Right renal pelvis (tissue), 4 donors: Measurements from ENCODE around the gene CHST10. TPM values are rescaled to one million over a fixed set of nuclear protein-coding genes. Genes with fewer than 3 reads are reported as not detected.
"Not testable (repeated sequence)": the region's sequence is repeated elsewhere in the genome, so short reads cannot be mapped to it uniquely, and the experiment has no call there.

Experiments
- DNase-seq, 4 donors: peaks; one replicate each; pipeline ENCODE4 v3.0.0-alpha.2; 2013; ENCODE audit warnings: low read depth in 4 of 4, low spot score in 3 of 4, missing footprints in 1 of 4
- polyA plus RNA-seq, 4 donors: library from polyadenylated mRNA; unstranded; fragments of 120-200 nt; gene quantifications; one replicate each; pipeline ENCODE4 v1.2.1, GENCODE V29; 2013; ENCODE audit not compliant: insufficient read length in 4 of 4

CHST10 gene, protein sequence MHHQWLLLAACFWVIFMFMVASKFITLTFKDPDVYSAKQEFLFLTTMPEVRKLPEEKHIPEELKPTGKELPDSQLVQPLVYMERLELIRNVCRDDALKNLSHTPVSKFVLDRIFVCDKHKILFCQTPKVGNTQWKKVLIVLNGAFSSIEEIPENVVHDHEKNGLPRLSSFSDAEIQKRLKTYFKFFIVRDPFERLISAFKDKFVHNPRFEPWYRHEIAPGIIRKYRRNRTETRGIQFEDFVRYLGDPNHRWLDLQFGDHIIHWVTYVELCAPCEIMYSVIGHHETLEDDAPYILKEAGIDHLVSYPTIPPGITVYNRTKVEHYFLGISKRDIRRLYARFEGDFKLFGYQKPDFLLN
- 10 to 100 TPM; 21.4 to 23.8 (median 22.6) TPM for polyA plus RNA-seq

DNA sequence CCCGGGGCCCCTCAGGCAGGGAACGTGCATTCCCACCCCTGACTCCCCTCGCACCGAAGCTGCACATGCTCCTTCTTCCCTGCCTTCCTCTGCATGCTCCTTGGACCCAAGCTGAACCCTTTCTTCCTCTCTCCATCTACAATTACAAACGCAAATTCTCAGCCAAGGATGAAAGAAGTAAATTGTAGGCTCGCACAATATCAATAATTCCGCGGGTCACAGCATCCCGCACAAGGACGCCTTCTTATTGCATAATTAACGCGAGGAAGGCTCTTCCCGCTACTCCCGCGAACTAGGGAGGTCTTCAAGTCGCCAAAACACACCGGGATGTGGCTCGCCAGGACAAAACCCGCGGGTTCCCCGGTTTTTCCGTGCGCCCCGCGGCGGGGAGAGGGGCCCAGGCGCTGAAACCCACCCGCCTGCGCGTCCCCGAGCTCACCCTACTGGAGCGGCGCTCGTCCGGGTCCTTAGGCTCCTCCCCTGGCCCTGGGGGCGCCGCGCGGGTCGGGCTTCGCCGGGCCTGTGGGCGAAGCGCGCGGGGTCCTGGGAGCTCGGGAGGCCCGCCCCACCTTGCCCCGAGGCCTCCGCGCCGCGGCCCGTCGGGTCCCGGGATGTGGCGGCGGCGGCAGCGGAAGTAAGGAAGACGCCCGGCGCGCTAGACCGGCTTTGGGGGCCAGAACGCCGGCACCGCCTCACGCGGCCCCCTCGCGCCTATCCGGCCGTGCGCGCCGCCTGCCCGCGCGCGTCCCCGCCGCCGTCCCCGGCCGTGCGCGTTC is at the start of gene CHST10:
Gene CHST10, minus strand, starts transcription at position 734 of the 776 bp plus-strand sequence. CDS start 10,993 bp downstream, outside the sequence.
- peak; percentile 44 to 64 (median 56) for DNase-seq

DNA sequence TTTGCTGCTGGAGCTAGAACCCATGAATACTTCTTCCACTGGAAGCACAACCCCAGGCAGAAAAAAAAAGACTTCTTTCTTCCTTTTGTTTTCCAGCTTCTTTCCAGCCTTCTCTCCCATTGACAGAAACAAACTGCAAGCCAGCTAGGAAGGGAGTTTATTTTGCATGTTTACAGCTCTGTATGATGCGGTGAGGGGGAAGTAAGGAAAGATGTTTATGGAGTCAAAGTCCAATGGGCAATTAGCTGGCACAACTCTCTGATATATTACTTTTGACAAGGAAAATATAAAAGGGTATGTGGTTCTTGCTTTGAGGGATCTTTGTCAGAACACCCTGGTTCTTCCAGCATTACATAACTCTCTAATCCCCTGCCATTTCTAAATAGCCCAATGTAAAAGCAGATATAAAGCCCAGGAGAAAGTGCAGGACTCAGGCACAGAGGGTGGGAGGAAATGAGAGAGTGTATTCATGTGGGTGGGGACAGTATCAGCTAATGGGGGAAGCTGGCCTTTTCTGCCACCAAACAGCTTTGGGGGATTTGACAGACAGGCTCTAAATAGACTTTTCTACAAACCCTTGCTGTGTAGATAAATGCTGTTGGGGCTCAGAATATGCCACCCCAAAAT is 43.5 kb upstream of the CHST10 start:
- DNase-seq: no peak

DNA sequence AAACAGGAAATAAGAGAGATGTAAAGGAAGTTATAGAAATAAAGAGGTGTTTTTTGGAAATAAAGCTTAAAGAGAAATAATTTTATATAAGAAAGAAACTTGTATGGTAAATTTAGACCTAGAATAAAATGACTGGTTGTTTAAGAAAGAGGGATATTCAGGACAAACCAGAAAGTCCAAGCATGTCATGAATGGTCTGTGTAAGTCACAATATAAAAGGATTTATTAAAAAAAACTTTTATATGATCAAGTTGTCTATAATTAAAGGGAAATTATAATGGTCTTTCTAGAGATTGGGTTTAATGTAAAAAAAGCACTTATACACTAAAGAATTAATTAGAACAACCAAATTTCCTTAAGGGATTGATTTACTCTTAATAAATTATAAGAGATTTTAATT is 38.9 kb upstream of the CHST10 start:
- not testable (repeated sequence) for DNase-seq

DNA sequence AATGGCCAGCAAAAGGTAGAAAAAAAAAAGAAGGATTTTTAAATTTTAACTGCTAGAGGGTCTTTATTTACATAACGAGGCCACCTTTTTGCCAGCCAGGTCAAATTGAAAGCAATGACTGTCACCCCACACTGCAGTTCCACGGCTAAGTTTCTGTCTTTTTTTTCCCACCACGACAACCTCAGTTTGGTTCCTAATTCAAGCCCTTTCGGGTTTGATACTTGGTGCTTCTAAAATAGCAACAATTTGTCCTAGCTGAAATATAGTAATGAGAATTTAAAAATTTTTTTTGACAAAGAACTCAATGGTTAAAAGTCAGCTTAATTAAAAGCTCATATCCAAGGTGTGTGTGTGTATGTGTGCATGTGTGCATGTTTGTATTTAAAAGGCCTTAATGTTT is 36.4 kb upstream of the CHST10 start:
- DNase-seq: no peak

DNA sequence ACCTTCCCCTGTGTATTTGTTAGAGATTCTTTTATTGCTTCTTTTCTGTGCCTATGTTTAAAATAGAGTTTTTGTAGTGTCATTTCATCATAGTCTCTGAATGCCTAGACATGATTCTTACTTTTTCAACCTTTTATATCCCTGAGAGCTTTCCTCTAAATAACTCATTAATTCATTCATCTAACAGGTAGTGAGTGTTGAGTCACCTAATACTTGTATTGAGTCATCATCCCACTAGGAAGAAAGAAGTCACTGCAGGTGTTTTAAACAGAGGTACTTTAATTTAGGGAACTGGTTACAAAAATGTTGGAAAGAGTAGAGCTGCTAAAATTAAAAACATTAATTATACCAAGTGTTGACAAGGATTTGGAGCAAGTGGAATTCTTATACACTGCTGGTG is 34.3 kb upstream of the CHST10 start:
- no peak for DNase-seq

DNA sequence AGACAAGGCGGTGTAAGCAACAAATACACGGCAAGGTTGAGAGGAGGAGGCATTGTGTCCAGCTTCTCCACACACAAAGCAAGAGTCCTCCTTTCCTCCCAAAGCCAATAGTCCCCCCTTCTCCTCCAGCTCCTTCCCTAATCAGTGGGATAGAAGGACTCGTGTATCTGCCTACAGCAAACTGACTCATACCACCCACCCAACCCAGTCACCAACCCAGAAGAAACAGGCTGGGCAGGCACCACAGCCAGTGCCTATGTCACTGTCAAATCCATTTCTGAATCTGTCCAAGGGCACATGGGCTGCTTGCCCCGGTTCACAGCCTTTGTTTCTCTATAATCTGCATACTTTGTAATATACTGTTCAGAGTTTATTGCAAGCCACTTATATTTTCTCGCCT is 33.6 kb upstream of the CHST10 start:
- DNase-seq: no peak

DNA sequence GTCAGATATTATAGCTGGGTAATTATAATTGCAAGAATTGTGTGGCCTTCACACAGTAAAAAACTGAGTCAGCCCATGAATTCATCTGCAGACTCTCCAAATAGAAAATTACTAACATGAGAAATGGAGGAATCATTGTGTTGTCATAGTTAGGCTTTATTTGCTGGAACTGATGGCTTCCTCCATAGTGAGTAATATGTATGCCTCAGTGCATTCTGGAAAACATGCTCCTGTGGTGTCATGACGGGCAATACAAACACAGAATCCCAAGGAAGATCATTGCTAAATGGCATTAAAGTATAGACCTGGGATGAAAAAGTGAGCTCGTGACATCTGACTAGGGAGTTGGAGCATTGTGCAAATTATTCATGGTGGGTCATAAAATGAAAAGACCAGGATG is 29.2 kb upstream of the CHST10 start:
- DNase-seq: no peak

DNA sequence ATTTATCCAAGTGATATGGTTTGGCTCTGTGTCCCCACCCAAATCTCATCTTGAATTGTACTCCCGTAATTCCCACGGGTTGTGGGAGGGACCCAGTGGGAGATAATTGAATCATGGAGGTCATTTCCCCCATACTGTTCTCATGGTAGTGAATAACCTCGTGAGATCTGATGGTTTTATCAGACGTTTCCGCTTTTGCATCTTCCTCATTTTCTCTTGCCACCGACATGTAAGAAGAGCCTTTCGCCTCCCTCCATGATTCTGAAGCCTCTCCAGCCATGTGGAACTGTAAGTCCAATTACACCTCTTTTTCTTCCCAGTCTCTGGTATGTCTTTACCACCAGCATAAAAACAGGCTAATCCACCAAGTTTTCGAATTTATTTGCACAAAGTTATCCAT is 20.3 kb upstream of the CHST10 start:
- DNase-seq: no peak

DNA sequence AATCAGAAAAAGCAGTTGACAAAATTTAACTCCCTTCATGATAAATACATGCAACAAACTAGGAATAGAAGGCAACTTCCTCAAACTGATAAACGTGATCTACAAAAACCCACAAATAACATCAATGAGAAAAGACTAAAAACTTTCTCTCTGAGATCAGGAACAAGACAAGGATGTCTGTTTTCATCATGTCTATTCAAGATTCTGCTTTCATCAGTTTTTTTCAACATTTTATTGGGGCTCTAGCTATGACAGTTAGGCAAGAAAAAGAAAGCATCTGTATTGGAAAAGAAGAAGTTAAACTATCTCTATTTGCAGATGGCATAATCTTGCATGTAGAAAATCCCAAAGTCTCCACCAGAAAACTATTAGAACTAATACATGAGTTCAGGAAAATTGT is 12.3 kb upstream of the CHST10 start:
- no peak for DNase-seq

DNA sequence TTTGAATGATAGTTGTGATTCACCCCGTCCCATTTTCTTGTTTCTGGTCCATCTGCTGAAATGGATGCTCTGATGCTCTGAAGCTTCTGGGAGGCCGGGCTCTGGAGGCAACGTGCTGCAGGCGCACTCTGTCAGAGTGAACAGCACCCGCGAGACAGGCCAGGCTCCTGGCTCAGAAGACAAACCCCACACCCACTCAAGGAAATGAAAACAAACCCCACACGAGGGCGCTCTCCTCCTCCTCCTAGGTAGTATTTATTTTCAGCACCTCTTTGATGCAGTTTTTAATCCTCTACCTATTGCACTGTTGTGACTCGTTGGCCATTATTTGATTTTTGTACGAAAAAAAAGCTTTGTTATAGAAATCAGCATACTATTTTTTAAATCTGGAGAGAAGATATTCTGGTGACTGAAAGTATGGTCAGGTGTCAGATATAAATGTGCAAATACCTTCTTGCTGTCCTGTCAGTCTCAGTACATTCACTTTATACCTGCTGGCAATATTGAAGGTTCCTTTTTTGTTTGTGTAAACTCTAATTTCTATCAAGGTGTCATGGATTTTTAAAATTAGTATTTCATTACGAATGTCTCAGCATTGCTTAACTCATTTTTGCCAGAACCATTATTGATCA is 10.3 kb upstream of the CHST10 start:
- no peak for DNase-seq

DNA sequence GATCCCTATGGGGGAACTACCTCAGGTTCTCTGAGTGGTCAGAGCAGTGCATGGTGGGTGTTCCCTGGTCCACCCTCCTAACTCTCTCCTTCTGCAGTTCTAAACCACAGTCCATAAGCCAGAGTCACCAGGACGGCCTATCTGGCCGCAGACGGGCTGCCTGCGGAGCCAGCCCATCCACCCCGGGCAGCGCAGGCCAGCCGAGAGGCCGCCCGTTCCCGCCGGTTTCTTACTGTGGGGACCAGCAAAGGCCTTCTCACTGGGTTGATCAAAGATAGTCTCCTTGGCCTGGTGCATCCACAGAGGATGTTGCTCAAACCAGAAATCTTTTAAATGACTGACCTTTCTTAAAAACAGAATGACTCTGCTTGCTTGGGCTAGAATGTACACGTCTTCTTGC is 9.6 kb upstream of the CHST10 start:
- DNase-seq: no peak

DNA sequence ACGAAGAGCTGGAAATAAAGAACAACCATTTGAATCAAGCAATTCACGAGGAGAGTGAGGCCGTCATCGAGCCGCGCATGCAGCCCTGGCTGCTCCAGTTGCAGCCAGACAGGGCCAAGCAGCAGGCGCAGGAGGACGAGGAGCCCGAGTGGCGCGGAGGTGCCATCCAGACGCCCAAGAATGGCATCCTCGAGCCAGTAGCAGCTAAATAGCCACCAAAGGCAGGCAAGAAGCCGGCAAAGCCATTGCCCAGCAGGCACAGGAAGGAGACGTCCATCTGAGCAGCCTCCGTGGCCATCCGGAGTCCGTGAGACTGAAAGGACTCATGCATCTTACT is 8.9 kb upstream of the CHST10 start:
- no peak for DNase-seq

DNA sequence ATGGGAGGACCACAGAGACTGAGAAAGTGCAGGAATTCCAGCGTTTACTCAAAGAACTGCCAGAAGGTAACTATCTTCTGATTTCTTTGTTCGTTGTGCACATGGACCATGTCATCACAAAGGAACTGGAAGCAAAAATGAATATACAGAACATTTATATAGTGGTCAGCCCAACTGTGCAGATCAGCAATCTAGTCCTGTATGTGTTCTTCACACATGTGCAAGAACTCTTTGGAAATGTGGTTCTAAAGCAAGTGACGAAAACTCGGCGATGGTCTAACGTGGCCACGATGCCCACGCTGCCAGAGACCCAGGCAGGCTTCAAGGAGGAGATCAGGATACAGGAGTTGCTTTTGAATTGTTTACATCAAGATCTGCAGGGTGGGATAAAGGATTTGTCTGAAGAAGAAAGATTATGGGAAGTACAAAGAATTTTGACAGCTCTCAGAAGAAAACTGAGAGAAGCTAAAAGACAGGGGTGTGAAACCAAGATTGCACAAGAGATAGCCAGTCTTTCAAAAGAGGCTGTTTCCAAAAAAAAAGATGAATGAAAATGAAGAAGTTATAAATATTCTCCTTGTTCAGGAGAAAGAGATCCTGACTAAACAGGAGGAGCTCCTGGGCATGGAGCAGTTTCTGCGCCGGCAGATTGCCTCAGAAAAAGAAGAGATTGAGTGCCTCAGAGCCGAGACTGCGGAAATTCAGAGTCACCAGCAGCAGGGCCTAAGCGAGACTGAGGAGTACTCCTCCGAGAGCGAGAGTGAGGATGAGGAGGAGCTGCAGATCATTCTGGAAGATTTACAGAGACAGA is 8.3 kb upstream of the CHST10 start:
- DNase-seq: no peak

DNA sequence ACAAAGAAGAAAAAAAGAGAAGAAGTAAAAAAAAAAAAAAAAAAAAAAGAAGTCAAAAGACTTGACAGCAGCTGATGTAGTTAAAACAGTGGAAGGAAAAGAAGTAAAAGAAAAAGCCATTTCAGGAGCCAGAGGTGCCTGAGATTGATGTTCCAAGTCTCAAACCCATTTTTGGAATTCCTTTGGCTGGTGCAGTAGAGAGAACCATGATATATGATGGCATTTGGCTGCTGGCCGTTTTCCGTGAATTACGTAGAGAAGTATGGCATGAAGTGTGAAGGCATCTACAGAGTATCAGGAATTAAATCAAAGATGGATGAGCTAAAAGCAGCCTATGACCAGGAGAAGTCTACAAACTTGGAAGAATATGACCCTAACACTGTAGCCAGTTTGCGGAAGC is 7.6 kb upstream of the CHST10 start:
- no peak for DNase-seq

DNA sequence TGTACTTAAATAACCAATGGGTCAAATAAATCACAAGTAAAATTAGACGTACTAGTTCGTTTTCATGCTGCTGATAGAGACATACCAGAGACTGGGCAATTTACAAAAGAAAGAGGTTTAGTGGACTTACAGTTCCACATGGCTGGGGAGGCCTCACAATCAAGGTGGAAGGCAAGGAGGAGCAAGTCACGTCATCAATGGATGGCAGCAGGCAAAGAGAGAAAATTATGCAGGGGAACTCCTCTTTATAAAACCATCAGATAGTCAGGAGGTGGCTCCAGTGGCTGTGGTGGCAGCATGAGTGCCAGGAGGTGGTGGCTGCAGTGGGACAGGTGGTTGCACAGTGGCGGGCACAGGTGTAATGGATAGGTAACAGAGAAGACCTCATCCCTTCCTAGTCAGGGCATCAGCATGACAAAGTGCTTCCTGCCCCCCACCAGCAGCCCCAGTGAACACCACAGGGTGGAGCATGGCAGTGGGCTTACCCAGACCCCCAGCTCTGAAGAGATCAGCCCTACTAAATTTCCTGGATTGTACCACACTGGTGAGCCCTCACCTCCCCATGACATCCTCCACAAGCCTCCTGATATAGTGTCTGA is 6.9 kb upstream of the CHST10 start:
- DNase-seq: no peak

DNA sequence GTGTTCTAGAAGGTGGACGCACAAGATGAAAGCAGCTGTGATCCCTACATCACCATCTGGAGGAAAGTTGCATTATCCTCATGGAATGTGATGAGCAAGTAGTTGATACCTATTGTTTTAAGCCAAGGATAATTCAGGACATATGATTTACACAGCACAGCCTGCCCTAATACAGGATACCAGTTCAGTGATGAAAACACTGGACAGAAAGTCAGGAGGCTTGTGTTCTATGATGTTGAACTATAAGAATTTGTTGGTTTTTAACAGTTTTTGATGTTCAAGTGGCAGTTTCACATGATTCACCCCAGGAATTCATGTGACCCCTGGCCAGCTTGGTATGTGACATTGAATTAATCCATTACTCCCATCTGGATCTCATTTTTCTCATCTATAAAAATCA is 6.2 kb upstream of the CHST10 start:
- DNase-seq: no peak

DNA sequence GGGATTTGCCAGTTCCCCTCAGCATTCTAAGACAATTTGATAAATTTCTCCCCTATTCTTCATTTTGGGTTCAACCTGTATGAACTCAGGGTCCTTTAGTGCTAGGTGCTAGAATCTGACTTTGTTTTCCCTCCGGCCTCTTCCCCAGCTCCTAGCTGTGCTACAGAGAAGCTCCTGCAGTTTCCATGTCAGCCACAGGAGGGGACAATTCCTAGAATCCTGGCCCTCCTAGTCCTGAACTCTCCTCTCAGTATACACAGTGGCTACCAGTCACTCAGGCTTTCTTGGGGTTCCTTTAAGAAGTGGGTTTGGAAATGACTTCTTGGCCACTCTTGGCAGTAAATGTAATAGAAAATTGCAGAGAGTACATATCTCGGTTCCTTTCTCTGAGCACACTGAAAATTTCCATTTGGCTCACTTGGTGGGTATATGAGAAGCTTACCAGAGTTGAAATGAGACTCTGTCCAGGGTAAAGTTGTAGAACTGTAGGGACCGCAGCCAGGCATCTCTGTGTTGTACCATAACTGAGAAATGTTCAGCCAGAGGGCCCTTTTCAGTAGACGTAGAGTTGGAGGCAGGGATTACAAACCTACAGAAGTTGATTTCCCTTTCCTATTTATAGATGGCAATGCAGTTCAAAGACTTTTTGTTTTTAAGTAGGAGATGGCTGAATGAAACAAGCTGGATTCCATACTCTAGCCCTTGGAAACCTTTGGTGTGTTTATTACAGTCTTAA is 5.0 kb upstream of the CHST10 start:
- no peak for DNase-seq

DNA sequence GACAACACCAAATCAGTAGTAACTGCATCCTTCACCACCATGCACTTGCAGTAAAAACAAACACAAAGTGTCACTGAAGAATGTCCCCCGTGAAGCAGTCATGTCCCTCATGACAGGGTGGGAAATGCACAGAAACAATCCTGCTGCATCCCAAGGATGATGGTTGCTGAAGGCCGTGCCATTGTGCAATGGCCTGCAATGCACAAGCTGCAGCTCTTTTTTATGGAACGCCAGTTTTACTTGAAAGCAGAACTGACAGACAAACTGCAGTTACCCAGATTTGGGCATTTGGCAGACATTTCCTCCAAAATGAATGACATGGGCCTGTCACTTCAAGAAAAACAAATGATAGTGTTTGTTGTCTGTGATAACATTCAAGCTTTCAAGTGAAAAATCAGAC is 2.4 kb upstream of the CHST10 start:
- no peak for DNase-seq

DNA sequence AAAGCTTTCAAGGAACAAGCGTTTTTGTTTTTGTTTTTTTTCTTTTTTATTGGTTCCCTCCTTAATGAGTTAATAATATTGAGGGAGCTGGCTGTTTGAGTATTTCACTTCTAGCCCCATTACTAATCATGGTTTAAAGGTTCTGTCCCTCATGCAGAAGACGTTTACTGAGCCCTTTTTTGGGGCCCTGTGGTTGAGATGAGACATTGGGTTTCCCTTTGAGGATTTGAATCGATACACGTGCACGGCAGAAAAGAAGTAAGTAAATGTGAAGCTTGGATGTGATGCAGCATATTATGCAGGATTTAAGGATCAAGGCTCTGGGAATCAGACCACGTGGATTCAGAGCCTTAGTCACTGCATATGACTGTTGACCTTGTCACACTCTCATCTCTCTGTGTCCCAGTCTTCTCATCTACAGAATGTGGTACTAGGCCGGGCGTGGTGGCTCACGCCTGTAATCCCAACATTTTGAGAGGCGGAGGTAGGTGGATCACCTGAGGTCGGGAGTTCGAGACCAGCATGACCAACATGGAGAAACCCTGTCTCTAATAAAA is 1.0 kb upstream of the CHST10 start:
- DNase-seq: no peak
